Ishikawa (cell line): Measurements from ENCODE around the gene GNG12.

Experiments used
- CEBPB ChIP-seq: IDR thresholded peaks from 2 replicates; pipeline ENCODE4 v1.6.1; 2012
- CREB1 ChIP-seq: IDR thresholded peaks from 2 replicates; pipeline ENCODE4 v1.6.1; 2012; ENCODE audit warnings: low read depth
- EGR1 ChIP-seq: IDR thresholded peaks from 2 replicates; pipeline ENCODE4 v1.6.1; 2012
- EP300 ChIP-seq: IDR thresholded peaks from 2 replicates; pipeline ENCODE4 v1.6.1; 2012; ENCODE audit warnings: borderline replicate concordance
- FOXM1 ChIP-seq: IDR thresholded peaks from 2 replicates; pipeline ENCODE4 v1.6.1; 2012; ENCODE audit warnings: low read depth, borderline replicate concordance
- MAX ChIP-seq: IDR thresholded peaks from 2 replicates; pipeline ENCODE4 v1.6.1; 2012
- NFIC ChIP-seq: IDR thresholded peaks from 2 replicates; pipeline ENCODE4 v1.6.1; 2012
- RAD21 ChIP-seq: IDR thresholded peaks from 2 replicates; pipeline ENCODE4 v1.6.1; 2012; ENCODE audit warnings: low read depth
- REST ChIP-seq: IDR thresholded peaks from 2 replicates; pipeline ENCODE4 v1.6.1; 2012; ENCODE audit warnings: low read depth, mild to moderate bottlenecking
- TAF1 ChIP-seq: IDR thresholded peaks from 2 replicates; pipeline ENCODE4 v1.6.1; 2012; ENCODE audit warnings: low read depth, mild to moderate bottlenecking
- TCF12 ChIP-seq: IDR thresholded peaks from 2 replicates; pipeline ENCODE4 v1.6.1; 2012; ENCODE audit warnings: low read depth
- TEAD4 ChIP-seq: IDR thresholded peaks from 2 replicates; pipeline ENCODE4 v1.6.1; 2012
- USF1 ChIP-seq: IDR thresholded peaks from 2 replicates; pipeline ENCODE4 v1.6.1; 2012
- YY1 ChIP-seq: IDR thresholded peaks from 2 replicates; pipeline ENCODE4 v1.6.1; 2012; ENCODE audit warnings: low read depth
- ZBTB7A ChIP-seq: IDR thresholded peaks from 2 replicates; pipeline ENCODE4 v1.6.1; 2012; ENCODE audit warnings: low read depth

GNG12 gene

GRCh38 chr1:67856921-67857320, 23.7 kb upstream of the GNG12 start:
- TF ChIP-seq USF1 (no peak), EP300 (no peak), TAF1 (no peak), ZBTB7A (no peak), FOXM1 (no peak), TCF12 (no peak), CEBPB (no peak), EGR1 (no peak), MAX (no peak), YY1 (no peak)

- TF ChIP-seq FOXM1, result no peak
- no peak for TF ChIP-seq YY1
- TF ChIP-seq TCF12, result no peak
- no peak for TF ChIP-seq CREB1
- TF ChIP-seq CEBPB, result no peak
Observed at GRCh38 chr1:67855961-67856360, 22.7 kb upstream of the GNG12 start.

GRCh38 chr1:67855444-67855843, 22.2 kb upstream of the GNG12 start:
- TF ChIP-seq ZBTB7A (no peak), EP300 (no peak), RAD21 (no peak), NFIC (no peak), CEBPB (no peak), YY1 (no peak), CREB1 (no peak), MAX (no peak), EGR1 (no peak), FOXM1 (no peak), REST (no peak), TEAD4 (no peak)

- TF ChIP-seq YY1, result no peak
- peak; percentile 88 for TF ChIP-seq RAD21
Observed at GRCh38 chr1:67853704-67854103, 20.4 kb upstream of the GNG12 start.

- TF ChIP-seq YY1 (no peak), USF1 (no peak), ZBTB7A (no peak), MAX (no peak), REST (no peak), CREB1 (no peak), FOXM1 (no peak), TAF1 (no peak), TCF12 (no peak), RAD21 (no peak), CEBPB (no peak), EGR1 (no peak), NFIC (no peak), TEAD4 (no peak), EP300 (no peak)
Observed at GRCh38 chr1:67851800-67852199, 18.5 kb upstream of the GNG12 start.

- TF ChIP-seq NFIC (peak; percentile 64), YY1 (no peak)
Observed at GRCh38 chr1:67850611-67851075, 17.4 kb upstream of the GNG12 start.

- TF ChIP-seq NFIC (no peak), RAD21 (peak; percentile 68)
Observed at GRCh38 chr1:67850151-67850551, 16.9 kb upstream of the GNG12 start.
